ENCODE data around the gene AUTS2. TPM values are rescaled to one million over a fixed set of nuclear protein-coding genes. Genes with fewer than 3 reads are reported as not detected.

The AUTS2 gene
- total and polyA plus RNA-seq, 4 donors: 4.9 to 24.4 (median 7.0) TPM

DNA sequence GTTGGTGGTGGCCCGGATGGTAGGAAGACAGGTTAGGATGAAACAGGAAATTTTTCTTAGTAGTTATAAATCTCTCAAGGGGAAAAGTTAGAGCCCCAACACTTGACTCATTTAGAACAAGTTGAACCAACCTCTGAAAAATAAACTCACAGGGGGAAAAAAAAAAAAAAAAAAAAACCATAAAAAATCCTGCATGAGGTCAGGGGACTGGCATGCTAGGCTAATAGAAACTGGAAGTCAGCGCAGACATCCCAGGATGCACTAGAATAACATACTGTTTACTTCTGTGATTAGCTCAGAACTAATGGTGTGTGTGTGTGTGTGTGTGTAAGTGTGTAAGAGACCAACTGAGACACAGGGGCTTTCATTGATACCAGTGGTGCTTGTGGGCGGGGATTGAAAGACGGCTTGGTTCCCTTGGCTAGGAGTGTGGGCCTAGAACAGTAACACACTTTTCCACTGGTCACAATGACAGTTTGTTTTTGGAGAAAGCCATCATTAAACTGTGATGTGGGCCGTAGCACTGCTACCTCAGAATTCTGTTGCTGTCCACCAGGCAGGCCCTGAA lies 1042.1 kb downstream of the AUTS2 start:
- H3K4me1 ChIP-seq (ENCODE audit: control insufficient read depth in 4 of 4, insufficient read depth in 4 of 4, low read length in 3 of 4): peaks cover 0 to 9% (median 2%) of the 10 kb centered on the region in 4 donors
- TF ChIP-seq HNF4A (conservative IDR thresholded peaks at IDR 0.05) (no peak), YY1 (IDR thresholded peaks at IDR 0.05) (no peak), RXRA (IDR thresholded peaks at IDR 0.05) (no peak), JUND (IDR thresholded peaks at IDR 0.05) (no peak), TAF1 (conservative IDR thresholded peaks at IDR 0.05) (no peak), FOXA1 (IDR thresholded peaks at IDR 0.05) (no peak), GABPA (IDR thresholded peaks at IDR 0.05 in 1 of 2, conservative IDR thresholded peaks at IDR 0.05 in 1 of 2) (no peak), HNF4G (IDR thresholded peaks at IDR 0.05) (no peak), EGR1 (IDR thresholded peaks at IDR 0.05; ENCODE audit: low read depth in 2 of 2) (no peak), RAD21 (IDR thresholded peaks at IDR 0.05) (no peak), FOXA2 (IDR thresholded peaks at IDR 0.05) (no peak)
- TF ChIP-seq, protein P1, sequence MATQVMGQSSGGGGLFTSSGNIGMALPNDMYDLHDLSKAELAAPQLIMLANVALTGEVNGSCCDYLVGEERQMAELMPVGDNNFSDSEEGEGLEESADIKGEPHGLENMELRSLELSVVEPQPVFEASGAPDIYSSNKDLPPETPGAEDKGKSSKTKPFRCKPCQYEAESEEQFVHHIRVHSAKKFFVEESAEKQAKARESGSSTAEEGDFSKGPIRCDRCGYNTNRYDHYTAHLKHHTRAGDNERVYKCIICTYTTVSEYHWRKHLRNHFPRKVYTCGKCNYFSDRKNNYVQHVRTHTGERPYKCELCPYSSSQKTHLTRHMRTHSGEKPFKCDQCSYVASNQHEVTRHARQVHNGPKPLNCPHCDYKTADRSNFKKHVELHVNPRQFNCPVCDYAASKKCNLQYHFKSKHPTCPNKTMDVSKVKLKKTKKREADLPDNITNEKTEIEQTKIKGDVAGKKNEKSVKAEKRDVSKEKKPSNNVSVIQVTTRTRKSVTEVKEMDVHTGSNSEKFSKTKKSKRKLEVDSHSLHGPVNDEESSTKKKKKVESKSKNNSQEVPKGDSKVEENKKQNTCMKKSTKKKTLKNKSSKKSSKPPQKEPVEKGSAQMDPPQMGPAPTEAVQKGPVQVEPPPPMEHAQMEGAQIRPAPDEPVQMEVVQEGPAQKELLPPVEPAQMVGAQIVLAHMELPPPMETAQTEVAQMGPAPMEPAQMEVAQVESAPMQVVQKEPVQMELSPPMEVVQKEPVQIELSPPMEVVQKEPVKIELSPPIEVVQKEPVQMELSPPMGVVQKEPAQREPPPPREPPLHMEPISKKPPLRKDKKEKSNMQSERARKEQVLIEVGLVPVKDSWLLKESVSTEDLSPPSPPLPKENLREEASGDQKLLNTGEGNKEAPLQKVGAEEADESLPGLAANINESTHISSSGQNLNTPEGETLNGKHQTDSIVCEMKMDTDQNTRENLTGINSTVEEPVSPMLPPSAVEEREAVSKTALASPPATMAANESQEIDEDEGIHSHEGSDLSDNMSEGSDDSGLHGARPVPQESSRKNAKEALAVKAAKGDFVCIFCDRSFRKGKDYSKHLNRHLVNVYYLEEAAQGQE (IDR thresholded peaks at IDR 0.05): no peak
- TF ChIP-seq, protein P2, sequence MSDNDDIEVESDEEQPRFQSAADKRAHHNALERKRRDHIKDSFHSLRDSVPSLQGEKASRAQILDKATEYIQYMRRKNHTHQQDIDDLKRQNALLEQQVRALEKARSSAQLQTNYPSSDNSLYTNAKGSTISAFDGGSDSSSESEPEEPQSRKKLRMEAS (IDR thresholded peaks at IDR 0.05): no peak
- H3K27me3 ChIP-seq (ENCODE audit: control insufficient read depth in 4 of 4, insufficient read depth in 4 of 4, low read length in 3 of 4): no peaks in the 10 kb centered on the region
- DNase-seq (ENCODE audit: low spot score): no peak
- no peaks in the 10 kb centered on the region for H3K9me3 ChIP-seq (ENCODE audit: control insufficient read depth in 4 of 4, low read length in 3 of 4)
- H3K36me3 ChIP-seq (ENCODE audit: control insufficient read depth in 4 of 4, insufficient read depth in 3 of 4, low read depth in 1 of 4, low read length in 3 of 4): peaks cover 0 to 18% (median 0%) of the 10 kb centered on the region in 4 donors
- WGBS: 99% methylated on average over 5 of the region's 5 CpGs
- no peak overlapping the region for H3K9ac ChIP-seq (ENCODE audit: low read depth in 1 of 2, low read length in 2 of 2)
- no peak overlapping the region for H3K4me3 ChIP-seq (ENCODE audit: low read depth in 1 of 3, low read length in 3 of 3)
- H3K27ac ChIP-seq (ENCODE audit: low read depth in 1 of 2, low read length in 2 of 2): no peak overlapping the region

DNA sequence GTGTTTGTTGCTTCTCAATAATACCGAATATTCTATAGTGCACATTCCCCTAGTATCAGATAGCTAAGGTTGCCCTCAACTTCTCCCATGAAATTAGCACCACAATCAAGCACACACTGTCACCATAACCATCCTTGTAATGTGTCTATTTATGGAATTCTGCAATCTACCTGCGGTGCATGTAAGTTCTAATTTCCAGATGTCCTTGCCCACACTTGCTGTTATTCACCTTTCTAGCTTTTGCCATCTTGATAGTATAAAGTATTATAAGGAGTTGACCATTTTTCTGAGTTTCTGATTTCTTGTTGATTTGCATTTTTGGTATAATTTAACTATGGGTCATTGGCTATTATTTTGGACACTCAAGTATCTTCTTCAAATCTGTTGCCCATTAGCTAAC lies 1043.6 kb downstream of the AUTS2 start:
- Histone ChIP-seq H3K9ac (ENCODE audit: low read depth in 1 of 2, low read length in 2 of 2) (no peak overlapping the region), H3K9me3 (ENCODE audit: control insufficient read depth in 4 of 4, low read length in 3 of 4) (no peaks in the 10 kb centered on the region), H3K27me3 (ENCODE audit: control insufficient read depth in 4 of 4, insufficient read depth in 4 of 4, low read length in 3 of 4) (no peaks in the 10 kb centered on the region), H3K27ac (ENCODE audit: low read depth in 1 of 2, low read length in 2 of 2) (no peak overlapping the region), H3K4me1 (ENCODE audit: control insufficient read depth in 4 of 4, insufficient read depth in 4 of 4, low read length in 3 of 4) (peaks cover 0 to 3% (median 0%) of the 10 kb centered on the region in 4 donors), H3K36me3 (ENCODE audit: control insufficient read depth in 4 of 4, insufficient read depth in 3 of 4, low read depth in 1 of 4, low read length in 3 of 4) (peaks cover 0 to 22% (median 0%) of the 10 kb centered on the region in 4 donors), H3K4me3 (ENCODE audit: low read depth in 1 of 3, low read length in 3 of 3) (no peak overlapping the region)
- no peak for DNase-seq (ENCODE audit: low spot score)
- 87% methylated on average over 2 of the region's 2 CpGs for WGBS
- TF ChIP-seq, protein P3, sequence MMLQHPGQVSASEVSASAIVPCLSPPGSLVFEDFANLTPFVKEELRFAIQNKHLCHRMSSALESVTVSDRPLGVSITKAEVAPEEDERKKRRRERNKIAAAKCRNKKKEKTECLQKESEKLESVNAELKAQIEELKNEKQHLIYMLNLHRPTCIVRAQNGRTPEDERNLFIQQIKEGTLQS (IDR thresholded peaks at IDR 0.05): no peak
- TF ChIP-seq, protein P2 (IDR thresholded peaks at IDR 0.05): no peak
- TF ChIP-seq YY1 (IDR thresholded peaks at IDR 0.05) (no peak), RAD21 (IDR thresholded peaks at IDR 0.05) (no peak), FOXA1 (IDR thresholded peaks at IDR 0.05) (no peak), HNF4G (IDR thresholded peaks at IDR 0.05) (no peak), EGR1 (IDR thresholded peaks at IDR 0.05; ENCODE audit: low read depth in 2 of 2) (no peak), JUND (IDR thresholded peaks at IDR 0.05) (no peak), SP1 (IDR thresholded peaks at IDR 0.05) (no peak)
